Right lobe of liver (tissue), 6 donors: ENCODE measurements around the gene SRGAP2B. TPM values are rescaled to one million over a fixed set of nuclear protein-coding genes. Genes with fewer than 3 reads are reported as not detected.
"Not testable (repeated sequence)": the region's sequence is repeated elsewhere in the genome, so short reads cannot be mapped to it uniquely, and the experiment has no call there.

Experiments
- ATAC-seq, 4 donors: fragments of 200-7000 bp; cut with Tn5 transposase; one replicate each; pipeline ENCODE4 v1.9.1; 2020; ENCODE audit warnings: mild to moderate bottlenecking in 4 of 4, moderate library complexity in 4 of 4
- DNase-seq, 3 donors: peaks; one replicate each; pipeline ENCODE4 v3.0.0-alpha.2; 2020
- H3K27ac ChIP-seq, 3 donors: fragments of 200-600 bp; one replicate each; pipeline ENCODE4 v1.8.0; 2022
- H3K27me3 ChIP-seq, 2 donors: fragments of 200-600 bp; one replicate each; pipeline ENCODE4 v1.8.0; 2022
- H3K36me3 ChIP-seq, 4 donors: fragments of 200-600 bp; sonication (generic) in 1 of 4; one replicate each; pipeline versions ENCODE4 v1.5.1 to v1.8.0; 2017 to 2022; ENCODE audit warnings: control low read depth in 1 of 4
- H3K4me1 ChIP-seq, 4 donors: fragments of 200-600 bp; sonication (generic) in 1 of 4; one replicate each; pipeline versions ENCODE4 v1.5.1 to v1.8.0; 2017 to 2022; ENCODE audit warnings: control low read depth in 1 of 4
- H3K4me3 ChIP-seq, 3 donors: fragments of 200-600 bp; one replicate each; pipeline ENCODE4 v1.8.0; 2022
- H3K9me3 ChIP-seq, 4 donors: fragments of 200-600 bp; sonication (generic) in 1 of 4; one replicate each; pipeline versions ENCODE4 v1.5.1 to v1.8.0; 2017 to 2022; ENCODE audit warnings: control low read depth in 1 of 4
- WGBS: methylation state at CpG from one replicate; pipeline ENCODE4 v1.1.6; 2018; ENCODE audit warnings: low coverage, low lambda C conversion rate; ENCODE audit not compliant: insufficient coverage; ENCODE audit errors: missing lambda C conversion rate; 5-methylcytosine and 5-hydroxymethylcytosine counted together
- intact Hi-C, 2 donors: fragments of 100-400 bp; cut with DNase I; formaldehyde crosslinking; loops; one replicate each; pipeline versions ENCODE4 v1.11.2 to v1.14.1; 2022
- total RNA-seq, 6 experiments: library from RNA; depleted of rRNA in 2 of 6; stranded (reverse); fragments of >200 nt in 2 of 6; fragmentation: NEBNext Ultra II Directional in 3 of 6; extraction: Animal tissue kit (Norgen Biotek cat#: 25700) in 3 of 6; gene quantifications; one replicate each; pipeline versions ENCODE4 v1.1.0 to v1.2.4, GENCODE V29; 2016 to 2023
- donor health status: DM: no; HTN: yes; CAD: no.
- donor health status: DM: no; HTN: no; CAD: no.
- donor health status: DM: no; HTN: no; CAD: no.
- donor health status: DM: no; HTN: yes; CAD: no.
- donor health status: DM: no; HTN: yes; CAD: no.

Gene SRGAP2B
- total RNA-seq, 6 experiments from 2014 or later = 4.5 to 6.6 (median 6.1) TPM

DNA sequence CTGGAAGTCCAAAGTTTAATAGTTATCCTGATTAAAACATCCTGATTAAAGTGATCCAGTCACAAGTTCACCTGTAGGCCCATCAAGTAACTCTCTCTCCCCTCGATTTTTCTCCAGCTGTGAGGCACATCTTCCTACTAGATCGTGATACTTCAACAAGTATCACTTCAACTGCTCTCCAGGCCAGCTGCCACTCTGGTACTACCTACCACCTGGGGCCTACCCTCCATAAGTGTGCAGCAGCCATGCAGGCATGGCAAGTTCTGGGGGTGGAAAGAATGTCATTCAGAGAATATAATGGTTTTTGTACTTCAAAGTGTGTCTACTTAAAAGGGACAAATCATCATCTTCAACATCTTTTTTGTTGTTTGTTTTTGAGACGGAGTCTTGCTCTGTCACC lies 14.9 kb downstream of the SRGAP2B start:
- intact Hi-C loops, H3K4me3 ChIP-seq, ATAC-seq, H3K9me3 ChIP-seq, H3K27me3 ChIP-seq, H3K4me1 ChIP-seq, H3K36me3 ChIP-seq, DNase-seq, H3K27ac ChIP-seq: not testable (repeated sequence)
- WGBS = 81% methylated on average over 2 of the region's 3 CpGs

DNA sequence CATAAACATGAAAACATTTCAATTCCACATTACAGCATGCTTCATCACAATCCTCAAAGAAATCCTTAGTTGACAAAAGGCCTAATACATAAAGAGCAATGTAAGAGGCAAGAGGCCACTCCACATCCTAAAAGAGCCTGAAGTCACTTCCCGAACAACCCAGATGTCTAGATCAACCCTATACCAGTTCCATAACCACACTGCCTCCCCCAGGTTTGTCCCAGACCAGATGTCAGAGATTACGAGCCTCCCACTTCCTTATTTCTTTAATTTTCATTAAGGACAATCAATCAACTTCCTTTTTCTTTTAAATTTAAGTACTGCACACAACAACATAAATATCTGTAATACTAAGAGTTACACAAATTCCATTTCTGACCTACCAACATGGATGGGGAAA lies 15.4 kb downstream of the SRGAP2B start:
- H3K4me1 ChIP-seq, H3K9me3 ChIP-seq, H3K36me3 ChIP-seq, intact Hi-C loops, H3K27ac ChIP-seq, H3K4me3 ChIP-seq, H3K27me3 ChIP-seq, DNase-seq: not testable (repeated sequence)
- 62% methylated on average over 1 of the region's 2 CpGs for WGBS
- ATAC-seq = peak in 2 of 4 donors; percentile 15 to 32

DNA sequence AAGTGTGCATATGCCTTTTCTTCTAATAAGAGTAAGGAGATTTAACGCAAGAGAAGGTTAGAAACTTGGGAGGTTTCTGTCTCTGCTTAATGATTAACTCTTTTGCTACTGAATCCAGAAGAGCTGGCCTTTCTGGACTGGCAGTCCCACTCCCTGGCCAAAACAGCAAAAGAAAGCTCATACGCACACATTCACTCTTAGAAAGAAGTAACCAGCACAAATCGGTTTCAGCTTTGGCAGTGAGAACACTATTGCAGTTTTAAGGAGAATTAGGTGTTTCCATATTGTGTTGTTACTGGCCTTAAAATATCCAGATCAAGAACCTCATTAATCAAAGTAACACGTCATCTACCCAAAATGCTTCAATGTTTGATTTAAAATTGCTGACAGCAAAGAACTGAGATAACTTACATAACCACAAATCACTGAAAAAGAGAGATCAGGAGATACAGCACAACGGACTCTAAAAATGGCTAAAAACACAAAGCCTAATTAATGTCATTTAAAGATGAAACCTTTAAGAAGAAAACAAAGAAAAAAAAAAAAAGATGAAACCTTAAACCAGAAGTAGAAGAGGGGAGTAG lies 16.2 kb downstream of the SRGAP2B start:
- H3K4me3 ChIP-seq, DNase-seq, H3K4me1 ChIP-seq, H3K27ac ChIP-seq, H3K9me3 ChIP-seq, intact Hi-C loops, H3K36me3 ChIP-seq, H3K27me3 ChIP-seq: not testable (repeated sequence)
- peak; percentile 71 to 91 (median 80) for ATAC-seq
- WGBS = no CpG with 5 or more reads among the region's 5 CpGs

DNA sequence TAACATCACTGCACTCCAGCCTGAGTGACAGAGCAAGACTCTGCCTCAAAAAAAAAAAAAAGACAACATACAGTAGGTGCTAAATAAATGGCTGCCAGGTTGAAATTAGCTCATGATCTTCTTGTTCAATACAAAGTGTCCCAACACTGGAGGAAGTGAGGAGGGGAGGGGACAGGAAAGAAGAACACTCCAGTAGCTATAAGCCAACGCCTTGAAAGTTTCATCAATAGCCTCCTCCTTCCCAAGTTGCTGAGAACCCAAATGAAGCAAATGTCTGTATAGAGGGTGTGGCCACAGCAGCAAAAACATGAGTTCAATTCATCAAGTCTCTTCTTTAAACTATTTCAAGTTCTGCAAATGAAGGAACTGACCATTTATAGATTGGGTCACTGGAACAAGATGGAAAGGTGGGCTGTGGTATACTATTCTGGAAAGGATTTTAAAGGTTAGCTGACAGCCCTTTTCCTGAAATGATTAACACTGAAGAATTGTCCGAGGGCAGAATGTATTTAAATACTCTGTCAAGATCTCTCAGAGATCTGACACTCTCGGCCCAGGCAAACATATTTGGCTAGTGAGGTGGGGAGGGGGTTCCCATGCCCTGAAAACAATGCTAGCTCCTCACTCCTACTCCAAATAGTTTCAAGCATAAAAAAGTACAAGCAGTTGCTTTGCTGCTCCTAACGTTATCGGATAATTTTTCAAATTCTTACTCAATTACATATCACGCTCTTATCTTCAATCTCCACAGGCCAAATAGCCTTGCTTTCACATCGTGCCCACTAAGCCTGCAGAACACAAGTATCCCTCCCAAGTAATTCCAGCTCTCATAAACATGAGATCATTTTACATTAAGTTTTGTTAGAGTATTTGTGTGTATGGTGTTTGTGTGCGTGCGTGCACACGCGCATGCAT lies 17.0 kb downstream of the SRGAP2B start:
- intact Hi-C loops, H3K27me3 ChIP-seq, DNase-seq, H3K4me1 ChIP-seq, H3K4me3 ChIP-seq, H3K9me3 ChIP-seq, H3K27ac ChIP-seq, H3K36me3 ChIP-seq: not testable (repeated sequence)
- ATAC-seq = peak; percentile 58 to 61 (median 60)
- no CpG with 5 or more reads among the region's 11 CpGs for whole genome bisulfite sequencing

DNA sequence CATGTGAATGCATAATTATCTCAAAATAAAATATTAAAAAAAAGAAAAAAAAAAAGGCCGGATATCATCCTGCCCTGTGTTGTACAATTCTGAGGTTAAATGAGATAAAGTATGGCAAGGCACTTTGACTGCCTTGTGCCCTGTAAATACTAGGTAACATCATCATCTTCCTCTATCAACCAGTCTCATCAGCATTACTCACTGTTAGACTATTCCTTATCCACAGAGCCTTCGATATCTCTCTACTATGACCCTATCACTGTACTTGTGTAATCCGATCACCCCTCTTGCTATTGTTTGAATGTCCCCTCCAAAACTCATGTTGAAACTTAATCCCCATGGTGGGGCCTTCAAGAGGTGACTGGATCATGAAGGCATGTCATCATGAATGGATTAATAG lies 18.3 kb downstream of the SRGAP2B start:
- DNase-seq, H3K9me3 ChIP-seq, ATAC-seq, intact Hi-C loops, H3K27ac ChIP-seq, H3K4me3 ChIP-seq, H3K4me1 ChIP-seq, H3K27me3 ChIP-seq, H3K36me3 ChIP-seq: not testable (repeated sequence)
- no CpG with 5 or more reads among the region's 3 CpGs for WGBS

DNA sequence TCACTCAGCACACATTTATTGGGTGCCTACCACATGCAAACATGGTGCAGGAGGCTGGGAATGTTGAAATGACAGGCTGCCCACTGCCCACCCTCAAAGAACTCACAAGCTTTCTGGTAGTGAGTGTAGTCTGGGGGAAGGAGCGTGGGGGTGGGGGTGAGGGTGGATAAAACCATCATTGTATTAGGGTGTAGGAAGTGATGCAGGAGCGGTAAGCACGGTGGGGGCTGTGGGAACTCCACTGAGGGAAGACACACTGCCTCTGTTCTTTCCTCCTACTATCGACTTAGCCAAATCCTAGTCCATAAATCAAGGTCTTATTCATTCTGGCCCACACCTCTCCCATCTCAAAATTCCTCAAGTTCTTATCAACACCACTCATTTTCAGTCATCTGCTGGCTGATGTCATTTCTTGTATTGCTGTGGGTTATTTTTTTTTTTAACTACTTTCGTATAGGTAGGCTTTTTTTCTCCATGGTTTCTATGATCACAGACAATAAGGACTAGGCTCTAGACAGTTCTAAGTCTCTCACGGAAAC lies 21.0 kb downstream of the SRGAP2B start:
- 60% methylated on average over 1 of the region's 6 CpGs for whole genome bisulfite sequencing
- ATAC-seq, intact Hi-C loops, H3K36me3 ChIP-seq, H3K9me3 ChIP-seq, H3K4me1 ChIP-seq, H3K27ac ChIP-seq, DNase-seq, H3K27me3 ChIP-seq, H3K4me3 ChIP-seq: not testable (repeated sequence)

DNA sequence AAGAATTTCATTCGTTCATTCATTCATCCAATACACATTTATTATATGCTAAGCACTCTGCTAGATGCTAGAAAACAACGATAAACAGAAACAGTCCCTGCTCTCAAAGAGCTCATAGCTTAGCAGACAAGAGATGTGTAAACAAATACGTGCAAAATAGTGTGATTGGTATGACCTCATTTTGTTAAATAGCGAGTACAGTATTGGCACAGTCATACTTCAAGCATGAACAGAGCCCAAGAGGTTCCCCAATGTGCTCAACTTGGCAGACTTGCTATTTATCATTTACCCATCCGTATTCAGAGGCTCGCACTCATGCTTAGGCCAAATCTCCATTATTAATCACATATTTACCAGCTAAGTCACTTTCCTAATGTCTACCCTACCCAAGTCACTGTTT lies 23.6 kb downstream of the SRGAP2B start:
- H3K27ac ChIP-seq, H3K4me1 ChIP-seq, H3K36me3 ChIP-seq, H3K9me3 ChIP-seq, H3K27me3 ChIP-seq, intact Hi-C loops, DNase-seq, H3K4me3 ChIP-seq, ATAC-seq: not testable (repeated sequence)
- WGBS = no CpG with 5 or more reads among the region's 6 CpGs

DNA sequence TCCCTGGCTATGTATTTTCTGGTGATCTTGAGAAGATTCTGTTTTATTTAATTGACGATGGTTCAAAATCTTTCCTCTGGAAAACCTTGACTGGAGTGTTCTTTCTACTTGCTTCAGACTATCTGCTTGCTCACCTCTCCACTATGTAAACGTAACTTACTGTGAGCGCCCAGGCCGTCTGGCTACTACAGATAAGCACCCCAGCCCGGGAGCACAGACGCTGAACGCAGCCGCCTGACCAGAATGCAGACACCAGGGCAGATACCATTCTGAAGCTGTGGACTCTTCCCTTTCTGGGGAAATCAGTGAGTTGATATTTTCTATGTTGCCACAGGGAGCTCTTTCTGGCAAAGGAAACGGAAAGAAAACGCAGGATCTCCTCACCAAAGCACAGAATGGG lies 28.6 kb downstream of the SRGAP2B start:
- H3K36me3 ChIP-seq, H3K27ac ChIP-seq, H3K4me1 ChIP-seq, DNase-seq, intact Hi-C loops, H3K9me3 ChIP-seq, H3K27me3 ChIP-seq, H3K4me3 ChIP-seq: not testable (repeated sequence)
- peak; percentile 41 to 76 (median 43) for ATAC-seq
- WGBS = no CpG with 5 or more reads among the region's 10 CpGs

DNA sequence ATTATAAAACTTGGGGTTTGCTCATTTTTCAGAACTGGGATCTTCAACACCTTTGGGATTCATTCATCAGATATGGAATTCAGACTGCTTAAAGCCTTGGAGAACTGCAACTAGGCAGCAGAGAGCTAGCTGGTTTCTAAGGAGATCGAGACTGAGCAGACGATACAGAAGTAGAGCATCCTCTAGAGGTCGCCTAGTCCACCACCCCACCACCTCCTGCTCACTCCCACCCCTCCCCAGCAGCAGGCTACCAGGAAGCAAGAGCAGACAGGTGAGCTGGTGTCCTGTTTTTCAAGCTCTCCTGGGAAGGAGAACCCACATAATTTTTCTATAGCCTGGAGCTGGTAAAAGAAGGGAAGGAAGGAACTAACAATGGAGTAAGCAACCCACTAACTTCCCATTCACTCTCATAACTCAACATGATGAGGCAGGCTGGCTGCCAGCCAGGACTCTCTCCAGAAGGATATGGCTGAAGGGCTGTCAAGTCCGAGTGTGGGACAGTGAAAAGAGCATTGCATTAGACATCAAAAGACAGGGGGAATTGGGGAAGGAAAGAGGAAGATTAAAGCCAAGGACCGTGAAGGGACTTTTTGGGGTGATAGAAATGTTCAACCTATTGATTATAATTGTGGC lies 29.8 kb downstream of the SRGAP2B start:
- H3K27me3 ChIP-seq, H3K9me3 ChIP-seq, H3K27ac ChIP-seq, DNase-seq, intact Hi-C loops, H3K4me3 ChIP-seq, H3K4me1 ChIP-seq, H3K36me3 ChIP-seq: not testable (repeated sequence)
- peak; percentile 45 to 75 (median 66) for ATAC-seq
- WGBS = no CpG with 5 or more reads among the region's 5 CpGs

DNA sequence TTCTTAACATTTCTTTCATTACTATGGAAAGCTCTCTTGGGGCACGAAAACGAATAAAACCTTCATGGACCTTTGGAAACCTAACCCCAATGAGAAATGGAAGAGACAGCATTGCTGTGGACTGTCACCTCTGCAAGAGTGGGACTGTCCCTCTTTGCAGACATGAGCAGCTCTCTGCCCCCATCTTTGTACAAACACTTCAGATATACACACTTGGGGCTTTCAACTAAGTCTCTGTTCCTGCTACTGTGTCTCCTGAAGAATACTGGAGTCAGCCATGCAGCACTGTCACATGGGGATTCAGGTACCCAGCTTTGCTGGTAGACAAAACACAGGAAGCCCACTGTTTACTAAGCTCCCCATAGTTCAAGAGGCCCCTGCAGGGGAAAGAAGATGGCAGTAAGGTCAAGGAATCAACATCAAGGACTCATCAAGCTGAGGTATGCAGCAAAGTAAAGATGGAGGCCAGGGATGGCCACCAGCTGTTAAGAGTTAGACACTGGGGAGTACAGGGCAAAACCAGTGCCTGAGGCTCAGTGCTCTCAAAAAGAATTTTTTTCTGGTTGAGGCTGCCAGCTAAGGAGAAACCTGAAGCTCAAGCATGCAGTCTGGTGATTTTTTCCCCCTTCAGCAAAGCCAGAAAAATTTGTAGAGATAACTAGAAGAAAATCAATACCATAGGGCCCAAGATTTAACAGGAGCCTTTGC lies 31.0 kb downstream of the SRGAP2B start:
- intact Hi-C loops, H3K4me3 ChIP-seq, H3K9me3 ChIP-seq, H3K27ac ChIP-seq, H3K4me1 ChIP-seq, H3K27me3 ChIP-seq, ATAC-seq, DNase-seq, H3K36me3 ChIP-seq: not testable (repeated sequence)
- WGBS = no CpG with 5 or more reads among the region's 2 CpGs

DNA sequence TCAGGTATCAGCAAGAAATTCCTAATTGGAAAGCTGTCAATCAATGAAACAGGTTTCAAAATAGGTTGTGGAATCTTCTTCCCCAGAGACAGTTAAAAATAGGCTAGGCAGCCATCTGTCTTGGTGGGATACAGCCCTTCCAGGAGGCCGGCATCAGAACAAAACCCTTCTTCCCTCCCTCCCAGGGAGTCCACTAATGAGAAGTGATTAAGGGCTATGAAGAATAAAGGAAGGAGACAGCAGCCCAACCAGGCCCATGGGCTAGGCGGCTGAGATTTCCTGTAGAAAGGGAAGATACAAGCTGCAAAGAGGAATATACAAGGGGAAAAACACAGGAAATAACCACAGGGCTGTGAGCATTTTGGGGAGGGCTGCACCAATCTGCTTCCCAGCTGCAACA lies 31.8 kb downstream of the SRGAP2B start:
- H3K9me3 ChIP-seq, H3K27ac ChIP-seq, H3K4me3 ChIP-seq, H3K36me3 ChIP-seq, H3K27me3 ChIP-seq, intact Hi-C loops, ATAC-seq, H3K4me1 ChIP-seq, DNase-seq: not testable (repeated sequence)
- 80% methylated on average over 1 of the region's 2 CpGs for WGBS
